Measurements from ENCODE around the gene NUDT14.

The NUDT14 gene

DNA sequence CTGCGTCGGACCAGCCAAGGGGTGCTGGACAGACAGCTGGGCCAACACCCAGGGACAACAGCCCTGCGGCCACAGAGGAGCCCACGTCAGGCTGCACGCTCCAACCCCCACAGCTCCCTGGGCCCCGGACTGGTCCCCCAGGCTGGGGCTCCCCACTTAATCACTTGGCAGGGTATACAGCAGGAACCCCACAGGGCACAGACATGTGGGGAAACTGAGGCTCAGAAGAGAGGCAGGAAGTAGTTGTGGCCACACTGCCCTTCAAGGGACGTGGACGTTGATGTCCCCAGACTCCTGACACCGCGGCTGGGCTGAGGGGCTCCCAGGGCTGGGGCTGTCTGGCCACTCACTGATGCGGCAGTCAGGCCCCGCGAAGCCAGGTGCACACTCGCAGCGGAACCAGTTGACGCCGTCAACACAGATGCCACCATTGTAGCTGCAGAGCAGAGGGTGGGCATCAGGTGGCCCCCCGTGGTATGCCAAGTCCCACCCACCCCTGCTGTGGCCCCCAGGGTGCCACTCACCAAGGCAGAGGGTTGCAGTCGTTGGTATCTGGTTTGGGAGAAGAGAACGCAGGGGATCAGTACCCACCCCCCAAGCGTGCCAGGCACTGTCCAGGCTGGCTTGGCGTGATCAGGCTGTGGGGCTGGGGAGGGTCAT, 34.0 kb downstream of the NUDT14 start:
- no peak for DNase-seq (ENCODE audit: low read depth in 2 of 2)

DNA sequence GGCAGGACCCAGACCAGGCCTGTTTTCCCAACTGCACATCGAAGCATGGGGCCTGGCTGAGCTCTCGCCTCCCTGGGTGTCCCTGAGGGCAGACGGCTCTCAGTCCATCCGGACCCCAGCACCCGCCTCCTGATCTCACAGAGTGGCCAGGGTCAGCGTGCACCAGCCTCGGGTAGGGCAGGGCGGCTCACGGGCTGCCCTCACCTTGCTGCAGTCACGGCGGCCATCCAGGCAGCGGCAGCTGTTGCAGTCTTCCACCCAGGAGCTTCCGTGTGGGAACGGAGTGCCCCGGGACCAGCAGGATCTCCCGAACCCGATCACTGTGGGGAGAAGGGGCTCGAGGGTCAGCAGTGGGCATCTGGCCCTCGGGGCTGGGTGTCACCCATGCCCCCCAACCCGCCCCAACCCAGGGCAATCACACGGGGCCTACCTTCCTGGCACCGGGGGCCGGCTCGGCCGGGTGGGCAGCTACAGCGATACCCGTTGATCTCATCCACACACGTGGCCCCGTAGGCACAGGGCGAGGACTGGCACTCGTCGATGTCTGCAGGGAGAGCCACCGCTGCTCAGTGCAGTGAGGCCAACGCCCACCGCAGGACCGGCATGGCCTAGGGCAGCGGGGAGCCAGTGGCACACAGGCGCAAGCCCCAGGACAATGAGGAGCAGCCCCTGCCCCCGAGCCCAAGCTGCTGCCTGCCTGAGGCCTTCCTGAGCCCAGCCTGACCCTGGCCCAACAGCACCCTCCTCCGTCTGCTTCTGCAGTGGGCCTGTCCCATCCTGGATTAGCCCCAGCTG, 34.7 kb downstream of the NUDT14 start:
- DNase-seq (ENCODE audit: low read depth in 2 of 2), result no peak

DNA sequence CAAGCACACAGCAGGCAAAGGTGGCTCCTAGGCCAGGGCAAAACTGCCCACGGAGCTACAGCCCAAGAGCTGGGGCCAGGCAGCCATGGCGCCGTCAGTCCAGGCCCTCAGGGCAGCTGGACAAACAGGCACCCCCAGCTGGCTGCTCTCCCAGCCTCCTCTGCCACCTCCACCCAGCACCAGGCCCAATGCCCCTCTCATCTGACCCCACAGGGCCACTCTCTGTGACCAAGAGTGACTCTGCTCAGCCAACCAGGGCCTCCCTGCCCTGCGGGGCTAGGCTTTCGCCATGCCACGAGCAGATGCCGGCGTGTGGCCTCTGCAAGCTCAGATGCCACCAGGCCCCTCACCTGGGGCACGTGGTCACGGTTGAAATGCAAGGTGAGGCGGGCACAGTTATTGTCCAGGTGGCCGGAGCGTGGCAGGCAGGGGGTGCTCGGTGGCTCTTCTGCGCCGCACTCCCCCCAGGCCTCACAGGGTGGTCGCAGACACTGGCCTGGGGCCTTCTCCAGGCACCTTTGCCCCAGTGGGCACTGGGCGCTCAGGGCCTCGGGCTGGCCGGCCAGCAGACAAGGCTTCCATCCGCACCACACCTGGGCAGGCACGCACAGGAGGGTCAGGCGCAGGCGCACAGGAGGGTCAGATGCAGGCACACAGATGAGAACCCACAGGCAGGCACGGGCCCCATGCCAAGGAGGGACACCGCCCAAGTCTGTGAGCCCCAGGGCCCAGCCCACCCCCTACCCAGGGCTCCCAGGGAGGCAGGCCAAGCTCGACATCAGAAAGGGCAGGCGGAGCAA, 35.5 kb downstream of the NUDT14 start:
- DNase-seq (ENCODE audit: low read depth in 2 of 2), result no peak

DNA sequence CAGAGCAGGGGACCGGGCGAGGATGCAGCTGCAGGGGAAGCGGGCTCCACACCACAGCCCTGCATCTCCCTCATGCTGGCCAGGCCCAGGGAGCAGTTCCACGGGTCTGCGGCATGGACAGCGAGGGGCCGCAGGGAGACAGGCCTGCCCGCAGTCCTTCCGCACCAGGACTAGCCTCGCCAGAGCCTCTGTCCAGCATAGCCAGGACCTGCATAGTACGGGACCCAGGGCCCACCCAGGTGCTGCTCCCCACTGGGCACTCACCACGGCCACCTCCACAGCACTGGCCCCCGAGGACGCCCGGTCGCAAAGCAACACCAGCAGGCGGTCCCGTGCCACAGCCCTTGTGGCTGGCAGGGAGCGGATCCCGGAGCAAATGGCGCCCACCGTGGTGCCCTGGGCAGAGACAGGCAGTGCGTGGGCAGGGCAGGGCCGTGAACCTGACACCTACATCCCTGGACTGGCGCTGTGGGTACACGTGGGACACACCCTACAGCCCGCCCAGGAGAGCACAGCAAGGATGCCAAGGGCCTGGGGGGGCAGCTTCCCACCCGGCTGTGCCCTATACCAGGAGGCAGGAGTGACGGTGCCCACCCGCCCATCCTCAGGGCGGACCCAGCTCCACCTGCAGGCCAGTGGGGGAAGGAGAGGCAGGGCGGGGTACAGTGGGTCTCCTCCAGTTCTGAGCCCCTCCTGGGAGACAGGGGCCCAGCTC, 36.3 kb downstream of the NUDT14 start:
- DNase-seq (ENCODE audit: low read depth in 2 of 2), result no peak

DNA sequence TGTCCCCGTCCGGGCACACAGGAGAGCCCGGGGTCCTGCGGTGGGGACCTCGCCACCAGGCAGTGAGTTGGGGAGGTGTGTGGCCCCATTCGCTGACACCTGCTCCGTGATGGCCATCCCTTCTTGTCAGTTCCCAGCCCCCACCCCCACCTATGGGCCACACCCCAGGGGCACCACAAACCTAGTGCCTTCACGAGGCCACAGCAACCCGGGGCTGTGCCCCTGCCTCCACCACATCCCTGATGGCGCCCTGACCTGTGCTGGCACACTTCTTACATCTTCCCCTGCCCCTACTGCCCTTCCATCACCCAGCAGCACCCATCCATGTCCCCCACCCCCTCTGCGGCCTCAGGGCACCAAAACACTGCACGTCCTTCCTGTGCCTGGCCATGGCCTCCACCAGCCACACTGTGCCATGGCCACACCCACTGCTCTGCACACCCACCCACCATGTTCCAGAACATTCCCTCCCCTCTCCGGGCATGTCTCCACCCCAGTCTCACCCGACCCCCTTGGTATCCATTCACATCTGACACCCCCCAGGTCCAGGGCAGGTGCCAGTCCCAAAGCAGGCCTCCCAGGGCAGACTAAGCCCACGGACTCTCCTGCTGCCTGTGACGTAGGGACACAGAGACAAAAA, 37.0 kb downstream of the NUDT14 start:
- DNase-seq (ENCODE audit: low read depth in 2 of 2), result no peak

DNA sequence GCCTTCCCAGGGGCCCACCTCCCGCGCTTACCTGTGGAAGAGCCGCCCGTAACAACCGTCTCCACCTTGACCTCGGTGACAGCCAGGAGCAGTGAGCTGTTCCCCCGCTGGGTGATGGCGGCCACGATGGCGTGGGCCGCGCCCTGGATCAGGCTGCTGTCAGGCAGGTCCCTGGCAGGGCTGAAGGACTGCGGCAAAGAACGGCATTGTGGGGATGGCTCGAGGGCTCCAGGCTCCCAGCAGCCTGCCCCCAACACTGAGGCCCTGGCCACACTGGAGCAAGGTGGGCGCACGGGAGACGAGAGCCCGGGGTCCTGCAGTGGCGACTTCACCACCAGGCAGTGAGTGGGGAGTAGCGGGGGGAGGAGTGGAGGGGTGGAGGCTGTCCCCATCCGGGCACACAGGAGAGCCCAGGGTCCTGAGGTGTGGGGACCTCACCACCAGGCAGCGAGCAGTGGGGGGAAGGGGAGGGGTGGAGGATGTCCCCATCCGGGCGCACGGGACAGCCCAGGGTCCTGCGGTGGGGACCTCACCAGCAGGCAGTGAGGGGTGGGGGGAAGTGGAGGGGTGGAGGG, 37.6 kb downstream of the NUDT14 start:
- DNase-seq (ENCODE audit: low read depth in 2 of 2), result no peak

DNA sequence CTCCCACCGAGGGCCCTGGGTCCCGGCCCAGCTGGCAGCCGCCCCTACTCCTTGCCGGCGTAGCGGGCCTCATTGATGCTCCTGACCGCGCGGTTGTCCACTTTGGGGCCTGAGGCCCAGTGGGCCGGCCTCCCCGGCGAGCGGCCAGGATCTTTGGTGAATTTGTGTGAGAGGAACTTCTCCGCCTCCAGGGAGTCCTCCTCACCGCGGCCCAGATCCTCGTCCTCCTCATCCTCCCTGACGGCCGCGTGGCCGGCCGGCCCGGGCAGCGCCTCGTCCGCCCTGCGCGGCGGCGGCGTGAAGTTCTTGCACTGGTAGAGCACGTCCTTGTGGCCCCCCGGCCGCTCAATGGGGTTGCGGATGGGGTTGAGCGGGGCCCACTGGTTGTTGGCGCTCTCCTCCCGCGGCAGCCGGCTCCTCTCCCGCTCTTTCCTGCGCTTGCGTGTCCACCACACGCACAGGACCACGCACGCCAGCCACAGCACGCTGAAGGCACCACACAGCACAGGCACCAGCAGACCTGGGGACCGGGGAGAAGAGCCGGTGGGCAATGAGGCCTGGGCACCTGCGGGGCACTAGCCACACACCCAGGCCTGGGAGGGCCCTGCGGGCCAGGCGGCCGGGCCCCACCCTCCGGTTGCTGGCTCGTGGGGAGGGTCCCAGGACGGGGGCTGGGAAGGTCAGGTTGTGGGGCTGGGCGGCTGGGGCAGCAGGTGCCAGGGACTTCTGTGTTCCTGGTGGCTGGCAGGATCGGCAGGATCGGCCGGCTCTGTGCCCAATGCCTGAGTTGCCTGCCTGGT, 38.3 kb downstream of the NUDT14 start:
- no peak for DNase-seq (ENCODE audit: low read depth in 2 of 2)

DNA sequence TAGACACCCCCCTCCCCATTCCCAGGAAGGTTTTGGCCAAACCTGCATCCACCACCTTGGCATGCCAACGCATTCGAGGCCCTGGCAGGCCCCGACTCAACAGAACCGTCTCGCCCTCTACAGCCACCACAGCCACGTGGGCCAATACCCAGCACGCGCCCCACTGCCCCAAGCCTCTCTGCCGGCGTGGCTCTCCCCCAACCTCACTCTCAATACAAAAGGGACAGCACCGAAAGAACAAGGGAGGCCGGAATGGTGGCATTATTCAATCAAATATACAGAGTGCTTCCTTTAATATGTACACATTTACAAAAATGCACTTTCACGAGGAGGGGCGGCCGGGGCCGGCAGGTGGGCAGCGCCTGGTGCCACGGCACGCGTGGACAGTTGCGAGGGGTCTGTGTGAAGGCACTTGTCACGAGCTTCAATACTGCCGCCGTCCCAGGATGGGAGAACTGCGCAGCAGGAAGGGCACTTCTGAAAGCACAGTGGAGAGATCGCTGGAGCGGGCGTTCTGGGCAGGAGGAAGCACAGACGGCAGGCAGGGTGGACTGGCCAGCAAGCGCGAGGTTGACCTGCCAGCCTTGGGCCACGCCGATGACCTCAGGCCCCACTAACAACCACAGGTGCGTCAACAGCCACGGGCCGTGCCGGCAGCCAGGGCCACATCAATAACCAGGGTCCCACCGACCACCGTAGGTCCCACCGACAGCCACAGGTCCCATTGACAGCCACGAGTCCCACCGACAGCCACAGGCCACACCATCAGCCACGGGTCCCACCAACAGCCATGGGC, 39.4 kb downstream of the NUDT14 start:
- DNase-seq (ENCODE audit: low read depth in 2 of 2), result no peak

DNA sequence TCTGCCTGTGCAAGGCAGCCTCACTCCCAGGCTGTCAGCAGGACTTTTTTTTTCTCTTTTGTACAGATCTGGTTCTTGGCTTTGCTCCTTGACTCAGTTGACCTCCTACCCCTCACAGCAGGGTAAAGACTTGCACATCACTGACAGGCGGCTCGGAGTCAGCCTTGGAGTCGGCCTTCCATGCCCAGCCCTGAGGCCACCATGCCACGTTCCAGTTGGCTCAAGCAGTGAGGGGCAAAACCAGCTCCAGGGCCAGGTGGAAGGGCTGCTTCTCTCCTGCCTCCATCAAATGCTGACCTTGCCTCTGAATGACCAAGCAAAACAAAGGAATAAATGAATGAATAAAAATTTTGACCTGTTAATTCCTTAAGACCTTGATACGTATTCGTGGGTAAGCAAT, 40.1 kb downstream of the NUDT14 start:
- DNase-seq (ENCODE audit: low read depth in 2 of 2), result no peak

DNA sequence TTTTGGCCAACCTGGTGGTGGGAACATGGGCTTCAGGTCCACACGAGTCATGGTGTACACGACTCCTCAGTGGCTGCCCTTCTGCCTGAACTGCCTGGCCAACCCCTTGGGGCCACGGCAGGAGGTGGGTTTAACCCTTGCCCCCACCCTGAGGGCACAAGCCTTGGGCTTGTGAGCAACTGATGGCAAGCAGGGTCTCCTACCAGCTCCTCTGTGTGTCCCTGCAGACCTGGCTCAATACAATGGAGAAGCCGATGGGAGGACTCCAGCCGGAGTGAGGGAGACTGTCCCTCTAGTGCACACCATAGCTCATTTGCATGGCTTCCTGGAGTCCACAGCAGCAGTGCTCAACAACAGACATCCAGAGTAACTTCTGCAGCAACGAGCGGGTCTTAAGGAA, 40.5 kb downstream of the NUDT14 start:
- DNase-seq (ENCODE audit: low read depth in 2 of 2), result no peak

DNA sequence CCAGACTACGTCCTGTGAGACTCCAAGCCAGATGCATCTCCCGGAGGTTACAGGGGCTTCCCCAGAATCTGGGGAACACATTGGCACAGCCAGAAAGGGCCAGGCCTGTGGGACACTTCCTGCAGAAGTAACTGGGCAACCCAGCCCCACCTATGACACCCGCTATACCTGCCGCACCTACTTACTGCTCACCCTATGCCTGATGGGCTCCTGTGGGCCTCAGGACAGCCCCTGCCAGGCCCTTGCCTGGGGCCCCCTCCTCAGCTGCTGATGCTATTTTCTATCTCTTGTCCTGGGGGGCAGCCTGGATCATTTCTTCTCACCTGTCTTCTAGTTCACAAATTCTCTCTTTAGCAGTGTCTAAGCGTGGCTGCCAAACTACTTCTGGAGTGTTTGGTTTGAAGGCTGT, 41.3 kb downstream of the NUDT14 start:
- no peak for DNase-seq (ENCODE audit: low read depth in 2 of 2)

DNA sequence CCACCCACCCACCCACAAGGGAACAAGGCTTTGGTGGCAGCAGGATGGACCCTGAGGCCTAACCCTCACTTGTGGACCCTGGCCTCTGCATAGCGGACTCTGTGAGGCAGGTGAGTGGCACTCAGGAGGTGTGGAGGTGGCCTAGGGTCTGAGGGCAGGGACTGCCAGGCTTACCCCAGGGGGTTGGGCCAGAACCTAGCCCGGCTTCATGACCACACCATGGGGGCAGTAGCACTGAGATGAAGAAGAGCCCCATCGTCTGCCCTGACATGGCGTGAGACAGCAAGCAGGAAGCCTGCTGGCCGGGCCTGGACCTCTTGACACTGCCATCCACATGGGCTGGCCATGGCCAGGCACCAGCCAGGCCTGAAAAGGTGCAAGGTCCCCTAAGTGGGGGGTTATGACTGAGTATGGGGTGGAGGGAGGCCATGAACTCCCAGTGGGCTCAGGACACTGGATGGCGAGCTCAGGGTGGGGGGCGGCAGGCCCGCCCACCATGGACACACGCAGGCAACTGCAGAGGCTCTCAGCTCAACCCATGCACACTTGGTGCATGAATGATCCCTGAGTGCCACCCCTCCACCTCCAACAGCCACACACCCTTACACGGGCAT, 41.8 kb downstream of the NUDT14 start:
- no peak for DNase-seq (ENCODE audit: low read depth in 2 of 2)

DNA sequence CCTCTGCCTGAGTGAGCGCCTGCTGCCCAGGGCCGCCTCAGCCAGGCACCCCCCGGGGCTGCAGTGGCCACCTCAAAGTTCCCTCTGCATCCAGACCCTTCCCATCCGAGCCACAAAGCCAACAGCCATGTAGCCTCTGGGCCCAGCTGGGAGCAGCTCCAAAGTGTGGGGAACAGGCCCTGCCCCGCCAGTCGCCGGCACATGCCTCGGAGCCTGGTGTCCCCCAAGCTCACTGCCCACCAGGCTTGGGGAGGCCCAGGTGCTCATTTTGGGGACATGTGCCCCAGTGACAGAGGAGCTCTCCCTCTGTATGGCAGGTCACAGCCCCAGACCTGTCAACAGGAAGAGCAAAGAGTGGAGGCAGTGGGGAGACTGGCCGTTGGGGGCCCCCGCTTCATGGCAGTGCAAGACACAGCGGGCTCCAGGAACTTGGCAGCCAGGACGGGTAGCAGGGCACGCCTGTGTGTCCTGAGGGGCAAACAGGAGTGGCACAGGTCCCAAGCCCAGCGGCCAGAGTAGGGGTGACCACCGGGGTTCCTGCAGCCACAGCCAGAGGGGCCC, 42.5 kb downstream of the NUDT14 start:
- DNase-seq (ENCODE audit: low read depth in 2 of 2), result no peak

DNA sequence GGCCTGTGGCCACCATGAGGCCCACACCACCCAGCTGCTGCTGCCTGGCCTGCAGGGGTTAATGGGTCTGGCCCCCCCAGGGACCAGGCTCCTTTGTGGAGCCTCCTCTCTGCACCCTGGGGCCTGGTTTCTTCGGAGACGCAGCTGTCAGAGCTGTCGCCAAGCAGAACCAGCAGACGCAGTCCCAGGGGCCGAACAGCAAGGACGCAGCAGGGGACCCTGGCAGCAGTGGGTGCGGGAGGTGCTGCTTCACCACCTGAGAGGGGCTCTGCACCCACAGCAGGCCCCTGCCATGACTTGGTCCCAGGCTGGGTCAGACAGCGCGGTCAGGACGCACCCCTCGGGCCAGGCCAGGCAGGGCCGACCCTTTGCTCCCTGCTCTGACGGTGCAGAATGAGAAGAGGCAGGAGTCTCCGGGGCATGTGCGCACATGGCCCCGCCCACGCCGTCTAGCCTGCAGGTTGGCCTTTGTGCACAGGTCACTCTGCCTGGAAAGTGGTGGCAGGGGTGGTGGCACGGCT, 43.0 kb downstream of the NUDT14 start:
- no peak for DNase-seq (ENCODE audit: low read depth in 2 of 2)

DNA sequence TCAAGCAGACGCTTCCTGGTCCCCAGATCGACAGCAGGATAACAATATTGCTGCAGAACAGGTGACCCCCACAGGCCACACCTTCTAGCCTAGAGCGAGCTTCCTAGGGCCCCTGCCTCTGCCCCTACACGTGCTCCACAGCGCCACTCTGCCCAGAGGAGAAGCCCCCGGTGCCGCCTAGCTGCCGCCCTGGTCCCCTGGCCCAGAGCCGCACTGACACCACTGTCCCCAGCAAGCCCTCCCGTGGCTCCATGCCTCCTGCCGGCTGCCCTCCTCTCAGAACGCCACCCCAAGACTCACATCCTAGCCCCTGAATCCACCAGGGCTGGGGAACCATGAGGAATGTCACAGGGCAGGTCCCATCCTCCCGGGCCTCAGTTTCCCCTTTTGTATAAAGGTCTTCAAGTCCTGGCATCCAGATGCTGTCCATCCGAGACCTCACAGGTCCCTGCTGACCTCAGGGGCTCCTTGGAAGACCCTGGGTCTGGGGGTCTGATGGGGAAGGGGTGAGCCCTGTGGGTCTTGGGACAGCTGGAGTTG, 43.6 kb downstream of the NUDT14 start:
- DNase-seq (ENCODE audit: low read depth in 2 of 2), result no peak

DNA sequence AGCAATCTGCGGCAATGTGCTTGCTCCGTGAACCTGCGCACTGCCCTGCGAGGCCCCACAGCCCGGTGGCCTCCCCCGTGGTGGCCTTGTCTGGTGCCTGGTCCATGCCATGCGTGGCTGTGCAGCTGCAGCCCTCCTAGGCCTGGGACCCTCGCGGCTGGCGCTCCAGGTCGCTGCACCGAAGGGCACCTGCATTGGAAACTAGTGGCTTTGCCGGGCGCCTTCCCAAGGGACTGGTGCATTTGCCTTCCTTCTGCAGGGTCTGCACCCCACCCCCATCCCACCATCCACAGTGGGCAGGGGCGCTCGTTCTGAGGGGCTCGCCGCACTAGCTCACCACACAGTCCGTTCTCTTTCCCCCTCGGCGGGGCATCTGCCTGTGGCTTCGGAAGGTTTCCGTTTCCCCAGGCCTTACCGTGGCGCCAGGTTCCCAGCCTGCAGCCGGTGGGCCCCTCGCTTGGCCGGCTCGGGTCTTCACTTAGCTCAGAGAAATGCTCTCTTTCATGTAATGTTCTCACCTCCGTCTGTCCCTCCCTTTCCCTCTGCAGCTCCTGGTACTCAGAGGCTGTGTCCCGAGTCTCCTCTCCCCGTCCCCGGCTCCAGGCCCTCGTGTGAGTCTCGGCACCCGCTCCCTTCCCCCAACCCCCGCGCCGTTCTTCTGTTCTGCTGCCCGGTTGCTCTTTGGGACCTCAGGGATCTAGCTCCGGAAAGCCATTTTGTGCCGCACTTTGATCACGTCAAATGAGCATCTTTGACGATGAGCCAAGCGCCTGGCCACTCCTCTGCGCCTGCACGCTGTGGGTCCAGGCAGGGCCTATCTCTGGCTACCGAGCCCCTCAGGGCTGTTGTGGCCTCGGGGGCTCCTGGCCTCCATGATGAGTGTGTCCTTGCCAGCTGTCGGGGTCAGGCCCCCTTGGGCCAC, 44.5 kb downstream of the NUDT14 start:
- DNase-seq (ENCODE audit: low read depth in 2 of 2), result no peak
